ENCODE measurements around the gene TALDO1. TPM values are rescaled to one million over a fixed set of nuclear protein-coding genes. Genes with fewer than 3 reads are reported as not detected.

Gene TALDO1
- total RNA-seq, 1 donor from 2014 or later = 332 TPM

- no peak for TF ChIP-seq CTCF (conservative IDR thresholded peaks at IDR 0.05; ENCODE audit: low read depth, low read length)
- no peak overlapping the region for H3K4me3 ChIP-seq (ENCODE audit: low read depth, low read length)
- no peak for DNase-seq (ENCODE audit: low read depth)
Observed at GRCh38 chr11:772429-773390, 25.4 kb downstream of the TALDO1 start.

GRCh38 chr11:773425-773824 is 26.2 kb downstream of the TALDO1 start:
- no peak overlapping the region for H3K4me3 ChIP-seq (ENCODE audit: low read depth, low read length)
- no peak for TF ChIP-seq CTCF (conservative IDR thresholded peaks at IDR 0.05; ENCODE audit: low read depth, low read length)
- no peak for DNase-seq (ENCODE audit: low read depth)

GRCh38 chr11:773830-774229 is 26.6 kb downstream of the TALDO1 start:
- no peak overlapping the region for H3K4me3 ChIP-seq (ENCODE audit: low read depth, low read length)
- TF ChIP-seq CTCF (conservative IDR thresholded peaks at IDR 0.05; ENCODE audit: low read depth, low read length) = no peak
- DNase-seq (ENCODE audit: low read depth) = no peak

- H3K4me3 ChIP-seq (ENCODE audit: low read depth, low read length) = peak overlapping the region; percentile 79
- peak; percentile 9 for TF ChIP-seq CTCF (conservative IDR thresholded peaks at IDR 0.05; ENCODE audit: low read depth, low read length)
- DNase-seq (ENCODE audit: low read depth) = no peak
Observed at GRCh38 chr11:774873-775592, 27.8 kb downstream of the TALDO1 start.

GRCh38 chr11:776263-776560 is 28.9 kb downstream of the TALDO1 start:
- TF ChIP-seq CTCF (conservative IDR thresholded peaks at IDR 0.05; ENCODE audit: low read depth, low read length) = no peak
- DNase-seq (ENCODE audit: low read depth) = no peak

GRCh38 chr11:776561-777287 is 29.5 kb downstream of the TALDO1 start:
- H3K4me3 ChIP-seq (ENCODE audit: low read depth, low read length) = peak overlapping the region; percentile 79
- no peak for TF ChIP-seq CTCF (conservative IDR thresholded peaks at IDR 0.05; ENCODE audit: low read depth, low read length)
- no peak for DNase-seq (ENCODE audit: low read depth)

More at GRCh38 chr11:776263-776560, 28.9 kb downstream of the TALDO1 start:
- H3K4me3 ChIP-seq (ENCODE audit: low read depth, low read length) = peak overlapping the region; percentile 79
